NT2/D1 (cell line): ENCODE results near the gene RAPGEF4.

Source experiments
- YY1 ChIP-seq: IDR thresholded peaks from 2 replicates; pipeline ENCODE4 v1.6.1; 2011; ENCODE audit not compliant: insufficient read length, insufficient read depth
- ZNF274 ChIP-seq: IDR thresholded peaks from 2 replicates; pipeline ENCODE4 v1.6.1; 2011; ENCODE audit warnings: mild to moderate bottlenecking, low read depth, low read length

DNA sequence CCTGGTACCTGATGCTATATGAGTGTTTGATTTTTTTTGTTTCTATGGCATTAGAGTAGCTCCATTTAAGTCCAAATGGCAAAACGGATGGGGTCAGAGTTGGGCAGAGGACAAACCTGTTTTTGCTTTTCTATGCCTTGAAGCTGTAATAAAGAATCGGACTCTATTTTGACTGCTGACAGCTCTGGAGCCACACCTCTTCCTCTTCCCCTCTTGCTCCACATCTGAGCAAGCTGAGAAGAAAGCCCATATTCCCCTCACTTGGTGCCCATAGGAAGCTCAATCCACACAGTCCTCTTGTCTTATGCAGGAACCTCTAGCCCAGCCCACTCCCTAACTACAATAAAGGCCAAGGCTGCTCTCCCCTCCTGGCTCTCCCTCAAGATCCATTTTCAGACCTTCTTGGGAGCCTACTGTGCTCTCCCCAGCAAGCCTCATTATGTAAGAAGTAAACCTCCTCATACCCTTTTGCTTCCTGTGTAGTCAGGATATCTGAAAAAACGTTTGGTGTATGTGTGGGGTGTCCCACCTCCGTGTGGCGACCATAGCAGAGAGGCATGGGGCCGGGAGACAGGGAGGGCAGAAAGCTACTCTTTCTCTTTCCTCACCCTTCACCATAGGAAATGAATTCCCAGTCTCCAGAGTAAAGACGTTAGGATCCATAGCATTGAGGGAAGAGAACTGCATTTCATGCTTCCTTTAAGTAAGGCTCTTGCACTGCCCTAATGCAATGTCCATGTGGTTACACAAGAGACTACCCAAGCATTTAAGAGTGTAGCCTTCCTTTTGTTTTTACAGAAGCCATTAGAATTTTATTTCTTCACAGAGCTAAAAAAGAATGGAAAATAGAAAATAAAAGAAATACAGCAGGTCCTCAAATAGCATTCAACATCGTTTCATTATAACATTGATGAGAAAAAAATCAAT is 41.9 kb upstream of the RAPGEF4 start:
- TF ChIP-seq YY1 (no peak), ZNF274 (no peak)
